Peyer's patch (tissue), 4 donors: ENCODE measurements around the gene NAT16. TPM values are rescaled to one million over a fixed set of nuclear protein-coding genes. Genes with fewer than 3 reads are reported as not detected.
A peak's percentile ranks its signal among the peaks of the same experiment; 100 is the strongest.
"Not testable (repeated sequence)": the region's sequence is repeated elsewhere in the genome, so short reads cannot be mapped to it uniquely, and the experiment has no call there.

ENCODE experiments used
- DNase-seq, 3 donors: peaks; one replicate each; pipeline ENCODE4 v3.0.0-alpha.2; 2017 to 2019
- H3K27ac ChIP-seq, 4 donors: fragments of 200-600 bp; sonication (generic); one replicate each; pipeline ENCODE4 v1.5.1; 2016 to 2019
- H3K27me3 ChIP-seq, 2 donors: fragments of 200-600 bp; sonication (generic); one replicate each; pipeline ENCODE4 v1.5.1; 2019
- H3K36me3 ChIP-seq, 3 donors: fragments of 200-600 bp; sonication (generic); one replicate each; pipeline ENCODE4 v1.5.1; 2016 to 2019
- H3K4me1 ChIP-seq, 4 donors: fragments of 200-600 bp; sonication (generic); one replicate each; pipeline ENCODE4 v1.5.1; 2016 to 2019
- H3K4me3 ChIP-seq, 4 donors: fragments of 200-600 bp; sonication (generic); 1 replicate in 3 of 4; 2 replicates in 1 of 4; pipeline ENCODE4 v1.5.1; 2016 to 2019; ENCODE audit warnings: mild to moderate bottlenecking in 1 of 4
- H3K9me3 ChIP-seq, 4 donors: fragments of 200-600 bp; sonication (generic); one replicate each; pipeline ENCODE4 v1.5.1; 2016 to 2019; ENCODE audit warnings: mild to moderate bottlenecking in 1 of 4
- POLR2A ChIP-seq, 2 donors: fragments of 450-650 bp; IDR thresholded peaks; one replicate each; pipeline ENCODE4 v1.5.1; 2017; ENCODE audit warnings: antibody characterized with exemption in 2 of 2, mild to moderate bottlenecking in 2 of 2, moderate library complexity in 2 of 2
- total RNA-seq, 4 donors: library from RNA; depleted of rRNA; stranded (reverse); fragments of >200 nt; gene quantifications; one replicate each; pipeline ENCODE4 v1.1.0, GENCODE V29; 2016
- TF ChIP-seq, protein P1 (sequence below), 6 experiments: fragments of 450-650 bp in 4 of 6; fragments of 200-600 bp in 2 of 6; sonication (generic) in 1 of 6; IDR thresholded peaks; one replicate each; pipeline ENCODE4 v1.5.1; 2017 to 2019; ENCODE audit warnings: antibody characterized with exemption in 6 of 6, mild to moderate bottlenecking in 3 of 6, moderate library complexity in 1 of 6

Gene NAT16
- total RNA-seq, 4 donors from 2014 or later: 1.0 TPM; not detected in 3

DNA sequence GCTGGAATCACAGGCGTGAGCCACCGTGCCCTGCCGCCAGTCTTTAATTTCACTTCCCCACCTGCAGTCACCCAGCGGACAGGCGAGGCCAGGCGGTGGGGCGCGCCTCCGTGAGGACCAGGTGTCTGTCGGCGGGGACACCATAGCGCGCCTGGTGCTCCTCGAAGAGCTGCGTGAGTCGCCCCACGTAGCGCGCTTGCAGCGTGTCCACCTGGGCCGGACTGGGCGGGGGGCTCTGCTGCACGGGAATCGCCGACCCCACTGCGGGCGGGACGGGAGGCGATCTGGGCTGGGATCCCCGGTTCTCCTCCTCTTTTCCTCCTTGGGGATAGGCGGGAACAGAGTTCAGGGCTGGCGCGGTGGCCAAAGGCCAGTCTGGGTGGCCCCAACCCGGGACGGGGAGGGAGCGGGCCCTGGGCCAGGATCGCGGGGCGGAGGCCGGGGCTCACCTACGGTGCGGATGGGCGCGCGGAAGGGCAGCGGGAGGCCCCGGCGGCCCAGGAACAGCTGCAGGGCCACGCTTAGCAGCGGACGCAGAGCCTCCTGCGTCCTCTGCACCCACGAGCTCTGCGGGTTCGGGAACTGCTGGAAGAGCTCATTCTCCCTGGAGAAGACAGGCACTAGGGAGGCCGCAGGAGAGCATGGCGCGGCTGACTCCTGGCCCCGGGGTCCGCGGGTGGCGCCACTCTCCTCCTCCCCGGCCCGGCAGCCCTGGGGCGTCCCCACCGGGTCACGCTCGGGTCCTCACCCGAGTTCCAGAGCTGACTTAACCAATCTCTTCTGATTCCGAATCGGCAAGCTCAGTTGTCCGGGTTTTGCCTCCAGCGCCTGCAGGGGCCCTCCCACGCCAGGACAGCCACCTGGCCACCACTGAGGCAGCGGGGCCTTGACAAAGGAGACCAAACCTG is 21.9 kb upstream of the NAT16 start:
- peaks cover 0 to 19% (median 0%) of the 10 kb centered on the region in 3 donors for H3K36me3 ChIP-seq
- H3K4me3 ChIP-seq: peak overlapping the region in 3 of 4 donors; percentile 20 to 61 (median 54)
- peaks cover 0 to 11% (median 4%) of the 10 kb centered on the region in 4 donors for H3K4me1 ChIP-seq
- peak in 2 of 3 donors; percentile 83 to 93 for DNase-seq
- H3K27ac ChIP-seq: peak overlapping the region in 3 of 4 donors; percentile 75 to 94 (median 94)
- no peaks in the 10 kb centered on the region for H3K27me3 ChIP-seq
- TF ChIP-seq POLR2A (IDR thresholded peaks at IDR 0.05): peak; percentile 69 to 87
- TF ChIP-seq, protein P1, sequence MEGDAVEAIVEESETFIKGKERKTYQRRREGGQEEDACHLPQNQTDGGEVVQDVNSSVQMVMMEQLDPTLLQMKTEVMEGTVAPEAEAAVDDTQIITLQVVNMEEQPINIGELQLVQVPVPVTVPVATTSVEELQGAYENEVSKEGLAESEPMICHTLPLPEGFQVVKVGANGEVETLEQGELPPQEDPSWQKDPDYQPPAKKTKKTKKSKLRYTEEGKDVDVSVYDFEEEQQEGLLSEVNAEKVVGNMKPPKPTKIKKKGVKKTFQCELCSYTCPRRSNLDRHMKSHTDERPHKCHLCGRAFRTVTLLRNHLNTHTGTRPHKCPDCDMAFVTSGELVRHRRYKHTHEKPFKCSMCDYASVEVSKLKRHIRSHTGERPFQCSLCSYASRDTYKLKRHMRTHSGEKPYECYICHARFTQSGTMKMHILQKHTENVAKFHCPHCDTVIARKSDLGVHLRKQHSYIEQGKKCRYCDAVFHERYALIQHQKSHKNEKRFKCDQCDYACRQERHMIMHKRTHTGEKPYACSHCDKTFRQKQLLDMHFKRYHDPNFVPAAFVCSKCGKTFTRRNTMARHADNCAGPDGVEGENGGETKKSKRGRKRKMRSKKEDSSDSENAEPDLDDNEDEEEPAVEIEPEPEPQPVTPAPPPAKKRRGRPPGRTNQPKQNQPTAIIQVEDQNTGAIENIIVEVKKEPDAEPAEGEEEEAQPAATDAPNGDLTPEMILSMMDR (IDR thresholded peaks at IDR 0.05): peak in 2 of 6 experiments; percentile 14 to 28
- no peaks in the 10 kb centered on the region for H3K9me3 ChIP-seq

DNA sequence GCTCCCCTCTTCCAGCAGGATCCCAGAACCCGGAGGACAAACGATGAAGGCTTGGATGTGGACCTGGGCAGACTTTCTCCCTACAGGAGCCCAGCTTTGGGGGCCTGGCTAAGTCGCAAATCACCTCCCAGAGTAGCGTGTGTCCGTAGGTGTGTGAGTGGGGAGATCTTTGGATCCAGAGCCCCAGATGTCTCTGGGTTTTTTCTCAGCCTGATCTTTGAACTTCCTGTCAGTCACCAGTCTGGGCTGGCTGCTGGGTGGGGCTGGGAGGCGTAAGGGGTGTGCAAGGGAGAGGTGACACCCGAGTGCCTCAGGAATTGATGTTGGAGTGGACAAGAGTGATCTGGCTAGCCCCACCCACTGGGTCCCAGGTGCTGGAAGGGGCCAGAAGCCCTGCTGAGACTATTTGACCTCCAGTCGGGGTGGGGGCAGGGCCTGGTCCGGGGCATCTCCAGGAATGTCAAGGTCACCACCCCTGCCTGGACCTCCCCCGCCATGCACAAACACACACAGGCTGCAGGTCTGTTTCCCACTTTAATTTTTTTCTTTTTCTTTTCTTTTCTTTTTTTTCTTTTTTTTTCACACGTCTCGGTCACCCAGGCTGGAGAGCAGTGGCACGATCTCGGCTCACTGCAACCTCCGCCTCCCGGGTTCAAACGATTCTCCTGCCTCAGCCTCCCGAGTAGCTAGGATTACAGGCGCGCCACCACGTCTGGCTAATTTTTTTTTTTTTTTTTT is 20.9 kb upstream of the NAT16 start, which contains the start of gene MOGAT3:
Gene MOGAT3, minus strand, starts transcription at position 175 of the 738 bp plus-strand sequence. CDS start 182 bp downstream, outside the sequence.
- Histone ChIP-seq H3K4me1 (peaks cover 0 to 11% (median 4%) of the 10 kb centered on the region in 4 donors), H3K4me3 (peak within 1 kb of the TSS in 3 of 4 donors; percentile 20 to 61 (median 54)), H3K27ac (peak within 1 kb of the TSS in 3 of 4 donors; percentile 75 to 94 (median 94)), H3K36me3 (peaks cover 0 to 11% (median 0%) of the 10 kb centered on the region in 3 donors), H3K27me3 (no peaks in the 10 kb centered on the region), H3K9me3 (no peaks in the 10 kb centered on the region)
- peak; percentile 94 to 98 for TF ChIP-seq POLR2A (IDR thresholded peaks at IDR 0.05)
- TF ChIP-seq, protein P1 (IDR thresholded peaks at IDR 0.05): no peak
- DNase-seq: peak in 2 of 3 donors; percentile 91 to 92

DNA sequence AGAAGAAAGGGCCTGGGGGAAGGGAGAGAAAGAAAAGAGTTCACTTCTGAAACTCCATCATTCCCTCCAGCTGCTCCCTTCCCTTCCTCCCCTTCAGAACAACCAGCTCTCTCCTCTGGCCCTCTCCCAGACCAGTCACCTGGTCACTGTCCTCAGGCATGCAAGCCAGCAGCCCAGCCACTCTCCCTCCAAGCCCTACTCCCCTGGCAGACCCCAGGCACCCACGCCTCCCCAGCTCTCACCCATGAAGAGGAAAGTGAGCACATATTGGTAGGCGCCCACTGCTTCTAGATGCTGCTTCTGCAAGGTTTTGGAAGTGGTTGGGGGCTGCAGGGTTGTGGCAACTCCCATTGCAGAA is 20.4 kb upstream of the NAT16 start:
- Histone ChIP-seq H3K27ac (peak overlapping the region in 3 of 4 donors; percentile 75 to 94 (median 89)), H3K4me3 (peak overlapping the region in 3 of 4 donors; percentile 16 to 61 (median 54)), H3K9me3 (no peaks in the 10 kb centered on the region), H3K27me3 (no peaks in the 10 kb centered on the region), H3K4me1 (peaks cover 0 to 11% (median 4%) of the 10 kb centered on the region in 4 donors), H3K36me3 (peaks cover 0 to 6% (median 0%) of the 10 kb centered on the region in 3 donors)
- DNase-seq: peak in 1 of 3 donors; percentile 59
- TF ChIP-seq, protein P1 (IDR thresholded peaks at IDR 0.05): no peak
- TF ChIP-seq POLR2A (IDR thresholded peaks at IDR 0.05): no peak

DNA sequence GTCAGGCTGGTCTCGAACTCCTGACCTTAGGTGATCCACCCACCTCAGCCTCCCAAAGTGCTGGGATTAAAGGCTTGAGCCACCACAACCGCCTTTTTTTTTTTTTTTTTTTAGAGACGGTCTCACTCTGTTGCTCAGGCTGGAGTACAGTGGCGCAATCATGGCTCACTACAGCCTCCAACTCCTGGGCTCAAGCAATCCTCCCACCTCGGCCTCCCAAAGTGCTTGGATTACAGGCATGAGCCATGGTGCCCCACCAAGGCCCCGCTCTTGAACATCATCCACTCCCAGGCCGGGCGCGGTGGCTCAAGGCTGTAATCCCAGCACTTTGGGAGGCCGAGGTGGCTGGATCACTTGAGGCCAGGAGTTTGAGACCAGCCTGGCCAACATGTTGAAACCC is 19.4 kb upstream of the NAT16 start:
- H3K27ac ChIP-seq, H3K27me3 ChIP-seq, H3K36me3 ChIP-seq, DNase-seq, H3K9me3 ChIP-seq: not testable (repeated sequence)
- H3K4me3 ChIP-seq: peak overlapping the region in 2 of 4 donors; percentile 54 to 61
- H3K4me1 ChIP-seq: peaks cover 0 to 11% (median 4%) of the 10 kb centered on the region in 4 donors

DNA sequence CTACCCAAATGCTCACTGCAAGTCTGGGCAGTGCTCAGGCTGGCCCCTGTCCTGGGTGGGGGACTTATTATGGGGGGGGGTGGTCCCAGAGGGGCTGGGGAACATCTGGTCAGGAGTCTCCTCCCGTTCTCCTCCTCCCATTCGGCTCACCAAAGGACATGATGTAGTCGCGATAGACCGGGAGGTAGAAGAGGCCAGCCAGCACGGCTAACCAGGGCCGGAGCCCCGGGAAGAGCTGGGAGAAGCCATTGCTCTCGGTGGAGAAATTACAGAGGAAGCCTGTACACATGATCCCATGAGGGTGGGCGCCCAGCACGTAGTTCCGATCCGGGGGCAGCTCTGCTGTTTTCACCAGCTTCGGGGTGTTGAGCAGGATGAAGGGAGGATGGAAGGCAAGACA is 18.4 kb upstream of the NAT16 start:
- DNase-seq: no peak
- Histone ChIP-seq H3K36me3 (peaks cover 0 to 6% (median 0%) of the 10 kb centered on the region in 3 donors), H3K27me3 (no peaks in the 10 kb centered on the region), H3K9me3 (no peaks in the 10 kb centered on the region), H3K4me3 (no peak overlapping the region), H3K4me1 (peaks cover 0 to 11% (median 4%) of the 10 kb centered on the region in 4 donors), H3K27ac (no peak overlapping the region)
- TF ChIP-seq, protein P1 (IDR thresholded peaks at IDR 0.05): no peak
- no peak for TF ChIP-seq POLR2A (IDR thresholded peaks at IDR 0.05)
